Hepatocyte (in vitro differentiated cells): ENCODE data around the gene PRPF19. TPM values are rescaled to one million over a fixed set of nuclear protein-coding genes. Genes with fewer than 3 reads are reported as not detected.

Source experiments
- DNase-seq: peaks from one replicate; pipeline ENCODE4 v3.0.0-alpha.2; 2016; ENCODE audit warnings: low spot score
- H2AFZ ChIP-seq: fragments of 200-600 bp; sonication (generic); 2 replicates; pipeline ENCODE4 v1.6.0; 2016; ENCODE audit warnings: antibody characterized with exemption, mild to moderate bottlenecking
- H3K27ac ChIP-seq: fragments of 200-600 bp; sonication (generic); 2 replicates; pipeline ENCODE4 v1.5.1; 2016; ENCODE audit warnings: mild to moderate bottlenecking
- H3K27me3 ChIP-seq: fragments of 200-600 bp; sonication (generic); 2 replicates; pipeline ENCODE4 v1.6.1; 2016
- H3K36me3 ChIP-seq: fragments of 200-600 bp; sonication (generic); replicated peaks from 2 replicates; pipeline ENCODE4 v1.5.1; 2016; ENCODE audit warnings: low read depth; ENCODE audit not compliant: insufficient read depth
- H3K4me1 ChIP-seq: fragments of 200-600 bp; sonication (generic); 2 replicates; pipeline ENCODE4 v1.5.1; 2016; ENCODE audit warnings: mild to moderate bottlenecking, moderate library complexity; ENCODE audit not compliant: insufficient read depth
- H3K4me2 ChIP-seq: fragments of 200-600 bp; sonication (generic); 2 replicates; pipeline ENCODE4 v1.6.0; 2016
- H3K4me3 ChIP-seq: fragments of 200-600 bp; sonication (generic); 2 replicates; pipeline ENCODE4 v1.5.1; 2016; ENCODE audit warnings: mild to moderate bottlenecking
- H3K79me2 ChIP-seq: fragments of 200-600 bp; sonication (generic); 2 replicates; pipeline ENCODE4 v1.6.0; 2017; ENCODE audit warnings: mild to moderate bottlenecking
- H3K9me2 ChIP-seq: fragments of 200-600 bp; sonication (generic); replicated peaks from 2 replicates; pipeline ENCODE4 v1.6.0; 2017; ENCODE audit warnings: mild to moderate bottlenecking; ENCODE audit not compliant: insufficient read depth
- H3K9me3 ChIP-seq: fragments of 200-600 bp; sonication (generic); 2 replicates; pipeline ENCODE4 v1.5.1; 2016; ENCODE audit warnings: low read depth, mild to moderate bottlenecking
- H4K20me1 ChIP-seq: fragments of 200-600 bp; sonication (generic); 2 replicates; pipeline ENCODE4 v1.6.0; 2016; ENCODE audit warnings: mild to moderate bottlenecking; ENCODE audit not compliant: insufficient read depth, poor library complexity, severe bottlenecking
- CTCF ChIP-seq: fragments of 200-600 bp; sonication (generic); IDR thresholded peaks from 2 replicates; pipeline ENCODE4 v1.5.1; 2016; ENCODE audit warnings: antibody characterized with exemption, mild to moderate bottlenecking; ENCODE audit not compliant: poor library complexity
- EZH2 ChIP-seq: fragments of 200-600 bp; sonication (generic); IDR thresholded peaks from 2 replicates; pipeline ENCODE4 v1.6.1; 2016; ENCODE audit warnings: antibody characterized with exemption, mild to moderate bottlenecking, borderline replicate concordance
- EZH2phosphoT487 ChIP-seq: fragments of 200-600 bp; sonication (generic); IDR thresholded peaks from one replicate; pipeline ENCODE4 v1.6.1; 2018; ENCODE audit warnings: antibody characterized with exemption, mild to moderate bottlenecking, low read depth, moderate library complexity; ENCODE audit not compliant: unreplicated experiment, severe bottlenecking
- WGBS: methylation state at CpG from one replicate; pipeline ENCODE4 v1.1.6; 2016; ENCODE audit warnings: low lambda C conversion rate; ENCODE audit errors: missing lambda C conversion rate; 5-methylcytosine and 5-hydroxymethylcytosine counted together
- polyA plus RNA-seq: library from polyadenylated mRNA; unstranded; fragments of >200 nt; fragmentation: Nextera tagmentation; extraction: Ambion mirVana; gene quantifications from 2 replicates; pipeline ENCODE4 v1.2.1, GENCODE V29; 2016
- total RNA-seq: library from RNA; depleted of rRNA; stranded (reverse); fragments of >200 nt; gene quantifications from 2 replicates; pipeline ENCODE4 v1.2.3, GENCODE V29; 2014

The PRPF19 gene
- total and polyA plus RNA-seq, 2 experiments from 2014 or later, result 19.3 to 53.8 TPM

DNA sequence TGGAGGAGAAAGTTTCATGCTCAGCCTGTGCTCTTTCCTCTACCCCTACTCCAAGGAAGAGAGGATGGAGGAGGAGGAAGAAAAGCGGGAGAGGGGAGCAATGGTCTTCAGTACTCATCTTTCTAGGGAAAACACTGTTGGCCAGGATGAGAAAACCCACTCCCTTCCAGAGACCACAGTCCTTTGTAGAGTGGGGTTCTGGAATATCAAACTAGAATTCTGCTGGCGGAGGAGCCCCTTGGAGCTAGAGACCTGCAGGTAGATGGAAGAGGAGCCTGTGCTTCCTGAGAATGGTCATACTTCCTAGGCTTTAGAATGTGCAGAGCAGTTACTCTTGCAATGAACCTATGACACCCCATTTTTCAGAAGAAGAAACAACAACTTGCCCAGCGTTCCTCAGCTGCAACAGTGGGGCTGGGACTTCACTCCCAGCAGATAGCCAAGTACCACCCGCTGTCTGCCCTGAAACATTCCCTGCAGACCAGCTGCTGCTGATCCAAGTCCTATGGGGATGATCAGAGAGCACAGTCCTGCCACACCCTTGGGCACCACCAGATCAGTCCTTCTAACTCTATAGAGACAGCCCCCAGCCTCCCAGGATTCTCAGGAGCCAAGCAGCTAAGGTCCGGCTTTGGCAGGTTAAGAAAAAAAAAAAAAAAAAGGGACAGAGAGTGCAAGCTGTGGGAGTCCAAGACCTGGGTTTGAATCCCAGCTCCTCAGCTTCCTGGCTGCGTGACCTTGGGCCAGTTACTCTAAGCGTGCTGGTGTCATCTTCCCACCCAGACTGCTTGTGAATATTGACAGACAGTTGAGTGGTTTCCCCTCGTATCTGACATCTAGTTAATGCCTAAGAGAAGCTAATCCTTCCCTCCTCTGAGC lies 51.3 kb downstream of the PRPF19 start:
- H3K4me2 ChIP-seq, result no peak overlapping the region
- no peaks in the 10 kb centered on the region for H3K27me3 ChIP-seq
- no peaks in the 10 kb centered on the region for H3K9me3 ChIP-seq
- H3K4me3 ChIP-seq, result no peak overlapping the region
- no peaks in the 10 kb centered on the region for H3K36me3 ChIP-seq
- DNase-seq, result no peak
- WGBS, result 81% methylated on average over 8 of the region's 8 CpGs
- peaks cover 3% of the 10 kb centered on the region for H3K4me1 ChIP-seq
- no peaks in the 10 kb centered on the region for H4K20me1 ChIP-seq
- no peak overlapping the region for H3K27ac ChIP-seq
- TF ChIP-seq EZH2, result no peak
- no peak for TF ChIP-seq CTCF
- no peak for TF ChIP-seq EZH2phosphoT487
- H3K9me2 ChIP-seq, result no peaks in the 10 kb centered on the region
- no peak overlapping the region for H2AFZ ChIP-seq
- H3K79me2 ChIP-seq, result no peaks in the 10 kb centered on the region

GRCh38 chr11:60854140-60854846 lies 52.1 kb downstream of the PRPF19 start:
- Histone ChIP-seq H3K9me2 (no peaks in the 10 kb centered on the region), H4K20me1 (no peaks in the 10 kb centered on the region), H3K4me1 (peaks cover 3% of the 10 kb centered on the region), H3K27me3 (no peaks in the 10 kb centered on the region), H3K36me3 (no peaks in the 10 kb centered on the region), H3K79me2 (no peaks in the 10 kb centered on the region), H3K4me2 (no peak overlapping the region), H3K9me3 (no peaks in the 10 kb centered on the region), H3K4me3 (no peak overlapping the region), H2AFZ (no peak overlapping the region), H3K27ac (no peak overlapping the region)
- TF ChIP-seq CTCF, result no peak
- TF ChIP-seq EZH2, result no peak
- no peak for TF ChIP-seq EZH2phosphoT487
- WGBS, result 82% methylated on average over 8 of the region's 8 CpGs
- DNase-seq, result no peak

- H3K4me2 ChIP-seq, result peak overlapping the region; percentile 71
- no peak overlapping the region for H2AFZ ChIP-seq
- TF ChIP-seq CTCF (no peak), EZH2phosphoT487 (no peak), EZH2 (no peak)
- no peaks in the 10 kb centered on the region for H3K79me2 ChIP-seq
- no peaks in the 10 kb centered on the region for H3K27me3 ChIP-seq
- H3K27ac ChIP-seq, result peak overlapping the region; percentile 89
- no peaks in the 10 kb centered on the region for H3K36me3 ChIP-seq
- DNase-seq, result no peak
- peaks cover 3% of the 10 kb centered on the region for H3K4me1 ChIP-seq
- no peaks in the 10 kb centered on the region for H3K9me3 ChIP-seq
- H3K4me3 ChIP-seq, result no peak overlapping the region
- H3K9me2 ChIP-seq, result no peaks in the 10 kb centered on the region
- WGBS, result 95% methylated on average over 67 of the region's 68 CpGs
- no peaks in the 10 kb centered on the region for H4K20me1 ChIP-seq
Measured at GRCh38 chr11:60852982-60853950, 53.1 kb downstream of the PRPF19 start.
